ENCODE measurements around the gene SHC1.

The SHC1 gene

DNA sequence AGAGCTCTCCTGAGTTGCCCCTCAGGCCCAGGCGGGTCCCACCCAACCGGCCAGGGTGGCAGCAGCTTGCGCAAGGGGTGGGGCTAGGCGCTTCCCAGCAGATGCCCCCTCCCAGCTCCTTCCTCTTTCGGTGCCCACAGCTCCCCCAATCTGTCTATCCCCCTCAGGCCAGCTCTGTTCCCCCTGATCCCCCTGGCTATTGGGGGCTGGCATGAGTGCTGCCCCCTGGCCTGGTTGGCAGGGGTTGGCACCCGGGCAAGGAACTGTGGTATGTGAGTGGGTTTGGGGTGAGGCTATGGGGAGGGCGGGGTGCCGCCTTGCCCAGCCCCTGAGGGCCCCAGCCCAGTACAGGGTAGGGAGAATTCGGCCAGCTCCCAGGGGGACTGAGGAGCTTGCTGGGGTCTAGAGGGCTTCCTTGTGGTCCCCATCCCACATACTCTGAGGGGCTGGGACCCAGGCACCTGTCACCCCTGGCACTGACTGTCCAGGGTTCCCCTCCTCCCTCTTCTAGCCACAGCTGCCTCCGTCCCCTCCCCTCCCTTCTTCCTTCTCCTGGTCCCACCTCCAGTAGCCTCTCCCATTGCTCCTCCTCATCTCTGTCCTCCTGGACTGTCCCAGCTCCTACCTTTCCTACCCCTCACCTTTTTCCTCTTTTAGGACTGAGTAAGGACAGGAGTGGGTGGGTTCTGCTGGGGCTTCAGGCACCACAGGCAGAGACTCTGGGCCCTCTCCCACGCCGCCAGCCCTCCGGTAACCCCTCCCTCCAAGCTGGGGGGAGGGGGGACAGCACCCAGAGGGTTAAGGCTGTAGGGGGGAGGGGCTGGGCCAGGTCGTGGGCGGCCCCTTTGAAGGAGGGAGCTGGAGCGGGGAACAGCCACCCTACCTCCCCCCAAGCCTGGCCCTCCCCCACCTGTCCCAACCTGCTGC lies 37.7 kb upstream of the SHC1 start:
- DNase-seq (ENCODE audit: low read depth, low spot score) = no peak

DNA sequence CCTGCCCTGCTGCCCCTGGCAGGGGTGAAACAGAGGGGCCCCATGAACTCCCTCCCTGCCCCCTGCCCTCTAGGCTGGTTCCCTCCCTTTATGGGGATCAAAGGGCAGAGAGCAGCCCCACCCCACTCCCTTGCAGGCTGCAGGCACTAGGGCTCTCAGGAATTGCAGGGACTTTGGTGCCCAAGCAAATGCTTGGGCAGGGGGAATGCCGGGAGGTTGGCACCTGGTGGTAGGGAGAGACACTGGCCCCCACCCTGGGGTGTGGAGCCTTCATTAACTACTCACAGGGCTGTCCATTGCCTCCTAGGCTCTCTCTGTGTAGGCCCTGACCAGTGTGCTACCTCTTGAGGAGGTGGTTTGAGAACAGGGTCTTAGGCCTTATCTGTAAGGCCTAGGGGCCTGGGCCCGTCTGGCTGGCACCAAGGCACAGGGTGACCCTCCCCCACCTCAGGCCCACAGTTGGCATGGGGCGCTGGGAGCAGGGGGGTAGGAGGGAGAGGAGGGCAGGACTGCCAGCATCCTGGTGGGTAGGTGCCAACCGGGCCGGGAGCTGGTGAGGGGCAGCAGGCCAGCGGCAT lies 36.8 kb upstream of the SHC1 start:
- DNase-seq (ENCODE audit: low read depth, low spot score) = no peak

GRCh38 chr1:155006601-155007101 lies 36.1 kb upstream of the SHC1 start:
- DNase-seq (ENCODE audit: low read depth, low spot score) = no peak

- no peak for DNase-seq (ENCODE audit: low read depth, low spot score)
Observed at GRCh38 chr1:155005076-155006011, 34.8 kb upstream of the SHC1 start.

- no peak for DNase-seq (ENCODE audit: low read depth, low spot score)
Observed at GRCh38 chr1:155004352-155005075, 34.0 kb upstream of the SHC1 start.

GRCh38 chr1:155003766-155004351 lies 33.3 kb upstream of the SHC1 start:
- no peak for DNase-seq (ENCODE audit: low read depth, low spot score)

DNA sequence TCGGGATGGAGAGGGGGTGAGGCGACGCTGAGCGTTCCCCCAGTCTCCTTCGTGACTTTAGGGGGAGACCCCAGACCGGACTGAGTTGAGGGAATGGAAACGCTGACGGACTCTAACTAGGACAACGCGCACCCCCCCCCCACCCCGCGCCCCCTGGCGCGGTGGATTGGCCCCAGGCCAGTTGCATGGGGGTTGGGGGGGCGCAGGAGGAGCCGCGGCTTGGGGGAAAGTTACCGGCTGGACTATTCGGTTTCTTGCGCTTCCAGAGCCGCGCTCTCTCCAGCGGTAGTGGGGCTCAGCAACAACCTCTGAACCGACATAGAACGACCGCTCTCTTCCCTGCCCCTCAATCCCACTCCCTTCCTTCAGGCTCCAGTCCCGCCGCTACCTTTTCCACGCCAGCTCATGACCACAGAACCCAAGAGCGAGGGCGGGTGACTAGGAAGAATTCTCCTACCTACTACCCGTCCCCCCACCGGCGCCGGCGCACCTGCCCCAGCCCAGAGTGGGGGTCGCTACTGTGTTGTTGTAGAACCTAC lies 32.7 kb upstream of the SHC1 start:
- DNase-seq (ENCODE audit: low read depth, low spot score) = no peak

DNA sequence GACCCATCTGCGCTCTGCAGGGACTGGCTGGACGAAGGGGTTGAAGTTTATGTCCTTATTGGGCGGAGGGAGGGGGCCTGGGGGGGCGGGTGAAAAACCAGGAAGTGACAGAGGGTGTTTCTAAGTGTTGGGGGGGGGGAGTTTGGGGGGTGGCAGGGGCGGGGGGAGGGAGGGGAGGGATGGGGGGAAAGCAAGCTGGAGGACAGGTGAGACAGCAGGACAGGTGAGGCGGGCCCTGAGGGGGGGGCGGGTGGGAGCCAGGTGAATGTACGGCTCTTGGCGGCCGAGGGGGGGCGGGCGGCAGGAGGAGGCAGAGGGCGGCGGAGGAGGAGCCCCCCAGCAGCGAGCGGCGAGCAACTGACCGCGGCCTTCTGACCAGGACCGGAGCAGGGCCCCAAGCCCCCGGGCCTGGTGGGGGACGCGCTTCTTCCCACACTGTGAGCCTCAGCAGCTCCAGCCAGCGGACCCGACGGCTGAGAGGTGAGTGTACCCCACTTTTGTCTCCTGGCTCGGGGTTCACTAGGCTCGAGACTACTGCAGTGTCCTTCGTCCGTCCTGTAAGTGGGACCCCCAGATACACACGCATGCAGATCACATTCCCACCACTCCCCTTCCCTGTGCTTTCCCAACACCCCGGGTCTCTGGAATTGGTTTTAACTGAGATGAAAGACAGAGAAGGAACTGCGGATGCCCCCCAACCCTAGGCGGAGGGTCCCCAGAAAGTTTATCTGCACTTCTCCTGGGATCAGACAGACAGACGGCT lies 32.1 kb upstream of the SHC1 start, which contains the start of gene ZBTB7B:
Gene ZBTB7B (plus strand): TSS at position 339 of the 763 bp plus-strand sequence. CDS start 11,859 bp downstream, outside the sequence.
- no peak for DNase-seq (ENCODE audit: low read depth, low spot score)

GRCh38 chr1:155001675-155002463 lies 31.3 kb upstream of the SHC1 start:
- peak; percentile 98 for DNase-seq (ENCODE audit: low read depth, low spot score)

- no peak for DNase-seq (ENCODE audit: low read depth, low spot score)
Observed at GRCh38 chr1:155001425-155001674, 30.8 kb upstream of the SHC1 start.

DNA sequence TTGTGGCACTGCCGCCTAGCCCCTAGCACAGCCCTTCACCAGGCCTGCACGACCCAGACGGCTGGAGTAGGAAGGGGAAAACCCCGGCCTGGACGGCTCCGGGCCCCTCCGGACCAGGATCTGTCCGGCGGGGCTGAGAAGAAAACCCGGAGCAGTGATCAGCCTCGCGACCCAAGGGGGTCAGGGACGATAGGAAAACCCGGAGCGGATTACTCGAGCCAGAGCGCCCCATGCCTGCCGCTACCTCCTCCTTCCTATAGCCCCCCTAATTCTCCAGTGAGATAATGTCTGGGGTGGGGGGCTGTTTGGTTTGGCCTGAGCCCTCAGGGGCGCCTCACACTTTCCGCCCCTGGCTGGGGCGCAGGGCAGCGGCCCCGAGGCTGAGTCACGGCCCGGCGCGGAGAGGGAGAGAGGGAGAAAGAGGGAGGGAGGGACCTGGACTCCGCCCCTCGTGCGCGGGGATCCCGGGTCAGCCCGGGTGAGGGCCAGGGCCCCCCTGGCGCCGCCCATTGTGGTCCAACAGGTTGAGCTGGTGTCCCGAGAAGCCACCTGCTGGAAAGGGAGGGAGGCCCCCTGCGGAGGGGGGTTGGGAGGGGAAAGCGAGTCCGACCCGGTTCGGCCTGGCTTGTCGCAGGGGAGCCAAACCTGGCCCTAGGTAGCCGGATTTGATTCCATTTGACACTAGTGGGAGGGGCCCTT lies 30.3 kb upstream of the SHC1 start:
- peak; percentile 50 for DNase-seq (ENCODE audit: low read depth, low spot score)

GRCh38 chr1:155000411-155000725 lies 29.8 kb upstream of the SHC1 start:
- no peak for DNase-seq (ENCODE audit: low read depth, low spot score)

DNA sequence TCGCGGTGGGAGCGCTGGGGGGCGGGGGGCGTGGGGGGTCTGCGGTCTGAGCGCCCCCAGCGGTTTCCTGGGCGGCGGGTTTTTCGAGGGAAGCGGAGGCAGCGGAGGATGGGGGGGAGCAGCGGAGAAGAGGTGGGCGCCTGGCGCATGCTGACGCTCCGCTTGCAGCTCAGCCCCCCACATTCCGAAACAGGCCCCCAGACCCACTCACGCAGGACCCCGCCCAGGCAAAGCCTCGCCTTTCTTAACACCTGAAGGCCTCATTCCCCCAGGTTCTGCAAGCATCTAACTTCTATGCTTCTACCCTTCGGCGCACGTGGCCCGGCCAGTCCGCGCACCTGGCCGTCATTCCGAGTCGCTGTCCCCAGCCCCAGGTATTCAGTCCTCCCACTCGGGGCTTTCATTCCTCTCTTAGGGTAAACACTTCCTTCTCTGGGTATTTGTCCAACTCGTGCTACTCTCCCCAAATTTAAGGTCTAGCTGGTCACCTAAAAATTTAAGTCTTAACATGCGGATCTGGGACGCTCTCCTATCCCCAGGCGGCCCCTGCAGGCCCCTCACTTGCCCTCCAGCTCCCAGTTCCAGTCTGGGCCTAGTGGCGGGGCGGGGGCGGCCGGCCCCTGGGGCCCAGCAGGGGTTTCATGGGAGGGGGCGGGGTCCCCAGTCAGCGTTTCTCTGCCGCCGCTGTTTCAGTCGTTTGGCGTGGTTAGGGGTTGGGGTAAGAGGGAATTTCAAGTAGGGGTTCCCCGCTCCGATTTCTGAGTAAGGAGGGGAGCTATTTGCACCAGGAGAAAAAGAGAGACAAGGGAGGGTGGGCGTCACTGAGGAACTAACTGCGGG lies 29.2 kb upstream of the SHC1 start:
- no peak for DNase-seq (ENCODE audit: low read depth, low spot score)

- DNase-seq (ENCODE audit: low read depth, low spot score) = peak; percentile 54
Observed at GRCh38 chr1:154998818-154999570, 28.4 kb upstream of the SHC1 start.

GRCh38 chr1:154998201-154998780 lies 27.7 kb upstream of the SHC1 start:
- no peak for DNase-seq (ENCODE audit: low read depth, low spot score)

DNA sequence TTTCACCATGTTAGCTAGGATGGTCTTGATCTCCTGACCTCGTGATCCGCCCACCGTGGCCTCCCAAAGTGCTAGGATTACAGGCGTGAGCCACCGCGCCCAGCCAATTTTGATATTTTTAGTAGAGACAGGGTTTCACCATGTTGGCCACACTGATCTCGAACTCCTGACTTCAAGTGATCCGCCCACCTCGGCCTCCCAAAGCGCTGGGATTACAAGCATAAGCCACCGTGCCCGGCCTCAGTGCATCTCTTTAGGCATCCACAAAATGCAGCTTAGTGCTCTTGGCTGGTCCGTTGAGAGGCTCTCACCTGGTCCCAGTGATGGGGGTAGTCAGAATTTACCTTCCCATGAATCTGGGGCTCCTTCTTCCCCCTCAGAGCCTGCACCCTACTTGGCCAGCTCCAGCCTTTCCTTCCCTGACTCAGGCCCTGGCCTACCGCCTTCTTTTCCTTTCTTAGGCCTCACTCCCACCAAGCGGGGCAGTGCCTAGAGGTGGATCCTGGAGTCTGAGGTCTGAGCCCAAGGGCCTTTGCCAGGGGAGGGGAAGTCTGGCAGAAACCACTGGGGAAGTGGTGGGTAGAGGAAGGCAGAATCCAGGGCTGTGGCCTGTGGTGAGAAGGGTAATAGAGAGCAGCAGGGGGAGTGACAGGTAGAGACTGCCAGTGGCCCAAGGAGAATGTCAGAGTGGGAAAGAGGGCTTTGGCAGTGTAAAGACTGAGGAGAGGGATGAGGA lies 26.6 kb upstream of the SHC1 start:
- no peak for DNase-seq (ENCODE audit: low read depth, low spot score)

Measured in activated naive CD8-positive, alpha-beta T cell treated with anti-CD3 and anti-CD28 coated beads, Interleukin-2, amount 50 U/mL, for 16 hours (primary cell).